ENCODE data around the gene NAALADL1.

The NAALADL1 gene

GRCh38 chr11:65086809-65087208 lies 28.5 kb upstream of the NAALADL1 start:
- no peak overlapping the region for H3K4me3 Mint-ChIP-seq
- H3K36me3 Mint-ChIP-seq, result peaks cover 77% of the 10 kb centered on the region
- no peaks in the 10 kb centered on the region for H3K9me3 Mint-ChIP-seq
- H3K27ac Mint-ChIP-seq, result peak overlapping the region; percentile 52
- ATAC-seq (no peak), DNase-seq (ENCODE audit: low spot score in 2 of 2) (no peak)
- H3K4me1 Mint-ChIP-seq, result peaks cover 33% of the 10 kb centered on the region

GRCh38 chr11:65085446-65085845 lies 27.1 kb upstream of the NAALADL1 start:
- Mint-ChIP-seq H3K36me3 (peaks cover 89% of the 10 kb centered on the region), H3K4me1 (peaks cover 41% of the 10 kb centered on the region), H3K4me3 (peak overlapping the region; percentile 99), H3K9me3 (no peaks in the 10 kb centered on the region), H3K27ac (peak overlapping the region; percentile 99)
- ATAC-seq, result no peak
- DNase-seq (ENCODE audit: low spot score in 2 of 2), result no peak

GRCh38 chr11:65084598-65085375 lies 26.4 kb upstream of the NAALADL1 start:
- H3K4me1 Mint-ChIP-seq, result peaks cover 44% of the 10 kb centered on the region
- peak overlapping the region; percentile 99 for H3K4me3 Mint-ChIP-seq
- ATAC-seq, result peak; percentile 9
- H3K27ac Mint-ChIP-seq, result peak overlapping the region; percentile 99
- no peaks in the 10 kb centered on the region for H3K9me3 Mint-ChIP-seq
- peaks cover 91% of the 10 kb centered on the region for H3K36me3 Mint-ChIP-seq
- DNase-seq (ENCODE audit: low spot score in 2 of 2), result no peak

GRCh38 chr11:65083834-65084597 lies 25.7 kb upstream of the NAALADL1 start, which contains the start of the genes CDCA5 and ZFPL1:
Gene CDCA5 (minus strand): TSS chr11:65084040. CDS start chr11:65083978, 62 bp downstream.
Gene ZFPL1 (plus strand): TSS chr11:65084222. CDS start chr11:65084699, 477 bp downstream.
- Mint-ChIP-seq H3K27ac (peak within 1 kb of the TSS; percentile 99), H3K4me1 (peaks cover 46% of the 10 kb centered on the region), H3K9me3 (no peaks in the 10 kb centered on the region), H3K4me3 (peak within 1 kb of the TSS; percentile 99), H3K36me3 (peaks cover 95% of the 10 kb centered on the region)
- DNase-seq (ENCODE audit: low spot score in 2 of 2), result peak; percentile 98 to 99
- ATAC-seq, result peak; percentile 93

- Mint-ChIP-seq H3K4me3 (peak overlapping the region; percentile 99), H3K36me3 (peaks cover 96% of the 10 kb centered on the region), H3K27ac (peak overlapping the region; percentile 99), H3K9me3 (no peaks in the 10 kb centered on the region), H3K4me1 (peaks cover 53% of the 10 kb centered on the region)
- DNase-seq (ENCODE audit: low spot score in 2 of 2), result no peak
- peak; percentile 8 for ATAC-seq
Measured at GRCh38 chr11:65083134-65083833, 24.9 kb upstream of the NAALADL1 start.

- Mint-ChIP-seq H3K36me3 (peaks cover 84% of the 10 kb centered on the region), H3K4me1 (peaks cover 42% of the 10 kb centered on the region), H3K27ac (peak overlapping the region; percentile 74), H3K9me3 (no peaks in the 10 kb centered on the region), H3K4me3 (no peak overlapping the region)
- no peak for ATAC-seq
- no peak for DNase-seq (ENCODE audit: low spot score in 2 of 2)
Measured at GRCh38 chr11:65078786-65079342, 20.5 kb upstream of the NAALADL1 start.

GRCh38 chr11:65078151-65078550 lies 19.8 kb upstream of the NAALADL1 start:
- ATAC-seq (peak; percentile 85), DNase-seq (ENCODE audit: low spot score in 2 of 2) (peak; percentile 43 to 81)
- H3K36me3 Mint-ChIP-seq, result peaks cover 77% of the 10 kb centered on the region
- H3K4me1 Mint-ChIP-seq, result peaks cover 35% of the 10 kb centered on the region
- H3K4me3 Mint-ChIP-seq, result no peak overlapping the region
- H3K9me3 Mint-ChIP-seq, result no peaks in the 10 kb centered on the region
- peak overlapping the region; percentile 74 for H3K27ac Mint-ChIP-seq

GRCh38 chr11:65077451-65077850 lies 19.1 kb upstream of the NAALADL1 start:
- H3K9me3 Mint-ChIP-seq, result no peaks in the 10 kb centered on the region
- ATAC-seq (no peak), DNase-seq (ENCODE audit: low spot score in 2 of 2) (no peak)
- H3K27ac Mint-ChIP-seq, result no peak overlapping the region
- no peak overlapping the region for H3K4me3 Mint-ChIP-seq
- H3K36me3 Mint-ChIP-seq, result peaks cover 70% of the 10 kb centered on the region
- peaks cover 29% of the 10 kb centered on the region for H3K4me1 Mint-ChIP-seq

- Mint-ChIP-seq H3K4me1 (peaks cover 2% of the 10 kb centered on the region), H3K36me3 (peaks cover 22% of the 10 kb centered on the region), H3K4me3 (no peak overlapping the region), H3K27ac (no peak overlapping the region), H3K9me3 (no peaks in the 10 kb centered on the region)
- DNase-seq (ENCODE audit: low spot score in 2 of 2), result no peak
- ATAC-seq, result no peak
Measured at GRCh38 chr11:65072631-65072966, 14.2 kb upstream of the NAALADL1 start.

GRCh38 chr11:65071907-65072630 lies 13.7 kb upstream of the NAALADL1 start:
- Mint-ChIP-seq H3K9me3 (no peaks in the 10 kb centered on the region), H3K4me3 (no peak overlapping the region), H3K4me1 (no peaks in the 10 kb centered on the region), H3K27ac (no peak overlapping the region), H3K36me3 (peaks cover 16% of the 10 kb centered on the region)
- DNase-seq (ENCODE audit: low spot score in 2 of 2) (no peak), ATAC-seq (no peak)

- Mint-ChIP-seq H3K36me3 (no peaks in the 10 kb centered on the region), H3K9me3 (no peaks in the 10 kb centered on the region), H3K4me1 (no peaks in the 10 kb centered on the region), H3K4me3 (no peak overlapping the region), H3K27ac (no peak overlapping the region)
- ATAC-seq (no peak), DNase-seq (ENCODE audit: low spot score in 2 of 2) (no peak)
Measured at GRCh38 chr11:65069217-65069616, 10.9 kb upstream of the NAALADL1 start.

- H3K4me3 Mint-ChIP-seq, result no peak overlapping the region
- DNase-seq (ENCODE audit: low spot score in 2 of 2), result no peak
- H3K9me3 Mint-ChIP-seq, result no peaks in the 10 kb centered on the region
- no peaks in the 10 kb centered on the region for H3K4me1 Mint-ChIP-seq
- H3K27ac Mint-ChIP-seq, result peak overlapping the region; percentile 43
- ATAC-seq, result no peak
- no peaks in the 10 kb centered on the region for H3K36me3 Mint-ChIP-seq
Measured at GRCh38 chr11:65067446-65067845, 9.1 kb upstream of the NAALADL1 start.

GRCh38 chr11:65066805-65067291 lies 8.5 kb upstream of the NAALADL1 start:
- DNase-seq (ENCODE audit: low spot score in 2 of 2) (no peak), ATAC-seq (no peak)
- H3K36me3 Mint-ChIP-seq, result no peaks in the 10 kb centered on the region
- no peaks in the 10 kb centered on the region for H3K9me3 Mint-ChIP-seq
- no peak overlapping the region for H3K27ac Mint-ChIP-seq
- no peaks in the 10 kb centered on the region for H3K4me1 Mint-ChIP-seq
- no peak overlapping the region for H3K4me3 Mint-ChIP-seq

- H3K27ac Mint-ChIP-seq, result no peak overlapping the region
- no peaks in the 10 kb centered on the region for H3K4me1 Mint-ChIP-seq
- ATAC-seq (no peak), DNase-seq (ENCODE audit: low spot score in 2 of 2) (no peak)
- H3K9me3 Mint-ChIP-seq, result no peaks in the 10 kb centered on the region
- H3K36me3 Mint-ChIP-seq, result no peaks in the 10 kb centered on the region
- no peak overlapping the region for H3K4me3 Mint-ChIP-seq
Measured at GRCh38 chr11:65066315-65066714, 8.0 kb upstream of the NAALADL1 start.

Data from stimulated activated effector memory CD8-positive, alpha-beta T cell treated with anti-CD3 and anti-CD28 coated beads, Interleukin-12 subunit alpha, Interleukin-12 subunit beta, amount 100 ng/mL, for 72 hours (primary cell).